ENCODE data around the gene GRM7. TPM values are rescaled to one million over a fixed set of nuclear protein-coding genes. Genes with fewer than 3 reads are reported as not detected.
"Not testable (repeated sequence)": the region's sequence is repeated elsewhere in the genome, so short reads cannot be mapped to it uniquely, and the experiment has no call there.

GRM7 gene
- total and polyA plus RNA-seq, 2 donors = 0.14 to 1.7 TPM

DNA sequence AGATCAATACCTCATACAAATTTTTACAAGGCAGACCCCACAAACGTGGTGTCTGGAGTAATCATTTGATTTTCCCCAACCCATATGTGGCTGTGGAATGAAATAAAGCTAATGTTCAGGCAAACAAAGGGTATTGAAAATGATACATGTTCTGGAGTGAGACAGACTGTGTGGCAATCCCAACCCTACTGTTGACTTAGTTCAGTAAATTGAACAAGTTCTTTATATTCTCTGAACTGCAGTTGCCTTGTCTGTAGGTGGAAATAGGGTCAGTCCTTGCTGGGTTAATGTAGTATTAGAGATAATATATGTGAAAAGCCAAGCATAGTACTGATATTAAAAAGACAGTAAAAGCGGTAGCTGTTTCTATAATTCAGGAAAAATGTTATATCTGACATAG, 69.0 kb downstream of the GRM7 start:
- no peak for DNase-seq (ENCODE audit: low read depth in 6 of 9, low spot score in 9 of 9)
- Histone ChIP-seq H3K36me3 (ENCODE audit: control insufficient read depth in 2 of 2, insufficient read depth in 2 of 2, low read length in 1 of 2) (no peaks in the 10 kb centered on the region), H3K9me3 (ENCODE audit: control insufficient read depth in 2 of 2, insufficient read depth in 1 of 2, low read length in 1 of 2) (no peaks in the 10 kb centered on the region), H3K27me3 (ENCODE audit: control insufficient read depth in 2 of 2, insufficient read depth in 1 of 2, low read length in 1 of 2) (no peaks in the 10 kb centered on the region), H3K4me3 (ENCODE audit: low read length in 2 of 2) (no peak overlapping the region), H3K4me1 (ENCODE audit: control insufficient read depth in 2 of 2, insufficient read depth in 2 of 2, low read length in 2 of 2) (no peaks in the 10 kb centered on the region), H3K27ac (ENCODE audit: low read depth in 1 of 2, low read length in 1 of 2) (no peak overlapping the region)
- WGBS = 80% methylated on average over 2 of the region's 2 CpGs

DNA sequence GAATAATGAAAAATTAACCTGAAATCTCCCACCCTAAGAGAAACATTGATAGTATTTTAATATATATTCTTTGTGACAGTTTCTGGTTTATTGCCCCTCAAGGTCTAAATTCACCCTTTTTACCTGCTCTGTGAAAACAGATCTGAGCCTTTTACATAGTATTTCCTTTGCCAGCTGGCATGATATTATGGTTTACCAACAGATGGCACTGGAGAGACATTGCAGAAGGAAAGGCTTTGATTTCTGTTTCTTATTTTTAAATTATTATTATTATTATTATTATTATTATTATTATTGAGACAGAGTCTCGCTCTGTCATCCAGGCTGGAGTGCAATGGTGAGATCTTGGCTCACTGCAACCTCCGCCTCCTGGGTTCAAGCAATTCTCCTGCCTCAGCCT, 74.5 kb downstream of the GRM7 start:
- H3K36me3 ChIP-seq (ENCODE audit: control insufficient read depth in 2 of 2, insufficient read depth in 2 of 2, low read length in 1 of 2); DNase-seq (ENCODE audit: low read depth in 6 of 9, low spot score in 9 of 9); H3K27me3 ChIP-seq (ENCODE audit: control insufficient read depth in 2 of 2, insufficient read depth in 1 of 2, low read length in 1 of 2); H3K4me1 ChIP-seq (ENCODE audit: control insufficient read depth in 2 of 2, insufficient read depth in 2 of 2, low read length in 2 of 2); H3K4me3 ChIP-seq (ENCODE audit: low read length in 2 of 2); H3K9me3 ChIP-seq (ENCODE audit: control insufficient read depth in 2 of 2, insufficient read depth in 1 of 2, low read length in 1 of 2); H3K27ac ChIP-seq (ENCODE audit: low read depth in 1 of 2, low read length in 1 of 2): not testable (repeated sequence)
- WGBS = 95% methylated on average over 2 of the region's 2 CpGs

DNA sequence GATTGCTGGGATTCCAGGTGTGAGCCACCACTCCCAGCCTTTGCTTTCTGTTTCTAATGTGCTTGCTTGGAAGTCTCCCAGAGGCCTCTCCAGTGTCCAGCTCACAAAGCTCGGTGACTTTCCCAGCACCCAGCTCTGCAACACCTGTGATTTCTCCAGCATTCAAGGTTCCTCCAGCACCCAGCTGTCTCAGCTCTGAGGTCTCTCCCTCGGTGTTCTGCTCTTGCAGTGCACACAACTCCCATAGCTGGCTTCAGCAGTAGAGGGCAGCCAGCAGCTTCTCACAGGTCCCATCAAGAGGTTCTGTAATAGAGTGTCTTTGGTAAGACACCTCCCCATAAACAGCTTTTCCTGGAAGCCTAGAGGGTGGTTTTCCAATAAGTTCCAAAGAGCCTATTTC, 75.1 kb downstream of the GRM7 start:
- Histone ChIP-seq H3K4me3 (ENCODE audit: low read length in 2 of 2) (no peak overlapping the region), H3K27me3 (ENCODE audit: control insufficient read depth in 2 of 2, insufficient read depth in 1 of 2, low read length in 1 of 2) (no peaks in the 10 kb centered on the region), H3K36me3 (ENCODE audit: control insufficient read depth in 2 of 2, insufficient read depth in 2 of 2, low read length in 1 of 2) (no peaks in the 10 kb centered on the region), H3K9me3 (ENCODE audit: control insufficient read depth in 2 of 2, insufficient read depth in 1 of 2, low read length in 1 of 2) (no peaks in the 10 kb centered on the region), H3K4me1 (ENCODE audit: control insufficient read depth in 2 of 2, insufficient read depth in 2 of 2, low read length in 2 of 2) (no peaks in the 10 kb centered on the region), H3K27ac (ENCODE audit: low read depth in 1 of 2, low read length in 1 of 2) (no peak overlapping the region)
- WGBS = 98% methylated on average over 2 of the region's 2 CpGs
- DNase-seq (ENCODE audit: low read depth in 6 of 9, low spot score in 9 of 9) = no peak

DNA sequence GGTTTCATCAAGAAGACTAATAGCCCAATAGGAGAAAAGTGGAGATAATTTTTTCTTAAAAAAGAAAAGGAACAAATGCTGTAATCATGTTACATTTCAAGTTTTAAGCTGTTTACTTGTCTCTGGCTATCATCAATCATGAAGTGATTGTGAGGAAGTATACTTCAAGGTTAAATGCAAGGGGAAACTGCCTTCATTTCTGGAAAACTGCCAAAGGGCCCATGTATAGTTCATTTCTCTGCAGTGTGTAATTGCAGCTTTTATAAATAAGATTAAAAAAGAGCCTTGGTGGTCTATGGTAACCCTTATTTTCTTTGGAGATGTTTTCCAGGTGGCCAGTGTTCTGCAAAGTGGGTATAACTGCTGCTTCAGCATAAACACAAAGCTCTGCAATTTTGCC, 101.9 kb downstream of the GRM7 start:
- Histone ChIP-seq H3K4me3 (ENCODE audit: low read length in 2 of 2) (no peak overlapping the region), H3K4me1 (ENCODE audit: control insufficient read depth in 2 of 2, insufficient read depth in 2 of 2, low read length in 2 of 2) (no peaks in the 10 kb centered on the region), H3K27me3 (ENCODE audit: control insufficient read depth in 2 of 2, insufficient read depth in 1 of 2, low read length in 1 of 2) (no peaks in the 10 kb centered on the region), H3K27ac (ENCODE audit: low read depth in 1 of 2, low read length in 1 of 2) (no peak overlapping the region), H3K36me3 (ENCODE audit: control insufficient read depth in 2 of 2, insufficient read depth in 2 of 2, low read length in 1 of 2) (no peaks in the 10 kb centered on the region), H3K9me3 (ENCODE audit: control insufficient read depth in 2 of 2, insufficient read depth in 1 of 2, low read length in 1 of 2) (no peaks in the 10 kb centered on the region)
- no peak for DNase-seq (ENCODE audit: low read depth in 6 of 9, low spot score in 9 of 9)

DNA sequence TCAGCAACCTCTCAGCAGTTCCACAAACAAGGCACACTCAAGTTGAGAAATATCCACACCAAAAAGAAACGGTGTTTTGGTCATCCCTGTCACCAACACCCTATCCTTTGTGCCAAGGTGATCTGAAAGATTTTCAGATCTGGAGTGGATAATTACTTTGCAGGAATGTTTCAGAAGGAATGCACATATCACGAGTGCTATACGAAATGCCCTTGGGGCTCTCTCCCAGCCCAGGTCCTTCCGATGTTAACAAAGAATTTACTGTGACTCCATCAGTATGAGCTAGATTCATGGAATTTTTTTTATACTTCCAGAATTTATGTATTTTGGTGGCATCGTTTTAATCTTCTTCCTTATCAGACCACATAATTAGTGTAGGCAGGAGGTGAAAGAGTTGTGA, 105.0 kb downstream of the GRM7 start:
- Histone ChIP-seq H3K4me1 (ENCODE audit: control insufficient read depth in 2 of 2, insufficient read depth in 2 of 2, low read length in 2 of 2) (no peaks in the 10 kb centered on the region), H3K27ac (ENCODE audit: low read depth in 1 of 2, low read length in 1 of 2) (no peak overlapping the region), H3K36me3 (ENCODE audit: control insufficient read depth in 2 of 2, insufficient read depth in 2 of 2, low read length in 1 of 2) (no peaks in the 10 kb centered on the region), H3K4me3 (ENCODE audit: low read length in 2 of 2) (no peak overlapping the region), H3K9me3 (ENCODE audit: control insufficient read depth in 2 of 2, insufficient read depth in 1 of 2, low read length in 1 of 2) (no peaks in the 10 kb centered on the region), H3K27me3 (ENCODE audit: control insufficient read depth in 2 of 2, insufficient read depth in 1 of 2, low read length in 1 of 2) (no peaks in the 10 kb centered on the region)
- DNase-seq (ENCODE audit: low read depth in 6 of 9, low spot score in 9 of 9) = no peak
- 90% methylated on average over 5 of the region's 5 CpGs for WGBS

DNA sequence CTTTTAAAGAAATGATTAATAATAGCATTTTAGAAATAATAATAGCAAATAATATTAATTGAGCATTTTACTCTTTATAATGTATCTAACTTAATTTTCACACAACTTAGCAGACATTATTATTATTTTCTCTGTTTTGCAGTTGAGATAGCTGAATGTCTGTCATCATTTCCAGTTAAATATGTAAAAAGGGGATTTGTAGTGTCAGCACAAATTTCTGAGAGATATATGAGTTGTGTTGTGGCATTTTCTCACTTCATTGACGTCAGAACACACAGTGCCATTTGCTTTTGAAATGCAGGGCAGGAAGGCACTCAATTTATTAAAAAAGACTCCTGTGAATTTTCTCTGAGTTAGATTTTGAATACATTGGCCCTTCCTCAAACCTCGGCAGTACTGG, 111.0 kb downstream of the GRM7 start:
- WGBS = 96% methylated on average over 2 of the region's 2 CpGs
- H3K27ac ChIP-seq (ENCODE audit: low read depth in 1 of 2, low read length in 1 of 2) = no peak overlapping the region

DNA sequence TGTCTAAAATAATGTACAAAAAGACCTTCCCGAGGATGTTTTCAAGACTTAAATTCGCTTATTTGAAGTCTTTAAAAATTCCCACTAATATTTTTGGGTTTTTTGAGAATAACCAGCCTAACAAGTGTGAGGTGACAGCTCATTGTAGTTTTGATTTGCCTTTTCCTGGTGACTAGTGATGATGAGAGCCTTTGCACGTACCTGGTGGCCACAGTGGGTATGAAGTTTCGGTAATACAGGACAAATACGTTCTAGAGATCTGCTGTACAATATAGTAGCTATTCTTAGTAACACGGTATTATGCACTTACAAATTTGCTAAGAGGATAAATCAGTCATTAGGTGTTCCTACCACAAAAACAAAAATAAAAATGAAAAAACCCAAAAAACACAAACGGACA, 124.9 kb downstream of the GRM7 start:
- no peak for DNase-seq (ENCODE audit: low read depth in 6 of 9, low spot score in 9 of 9)
- Histone ChIP-seq H3K4me1 (ENCODE audit: control insufficient read depth in 2 of 2, insufficient read depth in 2 of 2, low read length in 2 of 2) (no peaks in the 10 kb centered on the region), H3K27ac (ENCODE audit: low read depth in 1 of 2, low read length in 1 of 2) (no peak overlapping the region), H3K4me3 (ENCODE audit: low read length in 2 of 2) (no peak overlapping the region), H3K27me3 (ENCODE audit: control insufficient read depth in 2 of 2, insufficient read depth in 1 of 2, low read length in 1 of 2) (no peaks in the 10 kb centered on the region), H3K9me3 (ENCODE audit: control insufficient read depth in 2 of 2, insufficient read depth in 1 of 2, low read length in 1 of 2) (no peaks in the 10 kb centered on the region), H3K36me3 (ENCODE audit: control insufficient read depth in 2 of 2, insufficient read depth in 2 of 2, low read length in 1 of 2) (no peaks in the 10 kb centered on the region)
- WGBS = 92% methylated on average over 7 of the region's 7 CpGs

More for the DNA sequence above, 111.0 kb downstream of the GRM7 start:
- Histone ChIP-seq H3K4me1 (ENCODE audit: control insufficient read depth in 2 of 2, insufficient read depth in 2 of 2, low read length in 2 of 2) (no peaks in the 10 kb centered on the region), H3K4me3 (ENCODE audit: low read length in 2 of 2) (no peak overlapping the region), H3K9me3 (ENCODE audit: control insufficient read depth in 2 of 2, insufficient read depth in 1 of 2, low read length in 1 of 2) (no peaks in the 10 kb centered on the region), H3K27me3 (ENCODE audit: control insufficient read depth in 2 of 2, insufficient read depth in 1 of 2, low read length in 1 of 2) (no peaks in the 10 kb centered on the region), H3K36me3 (ENCODE audit: control insufficient read depth in 2 of 2, insufficient read depth in 2 of 2, low read length in 1 of 2) (no peaks in the 10 kb centered on the region)
- DNase-seq (ENCODE audit: low read depth in 6 of 9, low spot score in 9 of 9) = no peak

DNA sequence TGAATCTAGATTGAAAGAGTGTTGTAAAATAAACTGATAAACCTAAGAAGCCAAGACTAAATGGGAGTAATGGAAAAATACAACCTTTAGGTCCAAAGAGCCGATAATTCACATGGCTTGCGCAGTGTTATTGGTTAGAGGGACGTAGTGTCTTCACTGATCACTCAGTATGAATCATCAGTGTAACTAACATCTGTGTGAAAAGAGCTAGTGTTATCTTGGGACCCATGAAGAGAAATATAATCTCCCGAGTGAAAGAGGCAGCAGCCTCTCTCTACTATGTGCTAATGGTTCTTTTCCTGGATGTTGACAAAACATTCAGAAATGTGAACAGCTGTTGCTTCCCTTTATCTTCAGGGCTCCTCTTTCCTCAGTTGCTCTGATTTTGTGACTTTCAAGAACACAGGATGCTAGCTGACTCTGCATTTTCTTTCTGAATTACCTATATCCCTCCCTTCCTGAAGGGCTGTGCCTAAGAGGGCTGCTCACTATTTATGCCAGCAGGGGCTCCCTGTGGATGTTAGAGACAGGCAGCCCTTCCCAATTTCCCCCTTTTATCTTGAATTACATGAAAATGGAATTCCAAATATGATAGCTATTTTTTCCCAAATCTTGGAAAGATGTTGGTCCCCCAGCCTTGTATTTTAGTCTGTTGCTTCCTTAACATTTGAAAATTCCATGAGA, 128.8 kb downstream of the GRM7 start:
- Histone ChIP-seq H3K27ac (ENCODE audit: low read depth in 1 of 2, low read length in 1 of 2) (no peak overlapping the region), H3K9me3 (ENCODE audit: control insufficient read depth in 2 of 2, insufficient read depth in 1 of 2, low read length in 1 of 2) (no peaks in the 10 kb centered on the region), H3K27me3 (ENCODE audit: control insufficient read depth in 2 of 2, insufficient read depth in 1 of 2, low read length in 1 of 2) (no peaks in the 10 kb centered on the region), H3K36me3 (ENCODE audit: control insufficient read depth in 2 of 2, insufficient read depth in 2 of 2, low read length in 1 of 2) (no peaks in the 10 kb centered on the region), H3K4me3 (ENCODE audit: low read length in 2 of 2) (no peak overlapping the region), H3K4me1 (ENCODE audit: control insufficient read depth in 2 of 2, insufficient read depth in 2 of 2, low read length in 2 of 2) (no peaks in the 10 kb centered on the region)
- no peak for DNase-seq (ENCODE audit: low read depth in 6 of 9, low spot score in 9 of 9)
- WGBS = 93% methylated on average over 4 of the region's 4 CpGs

DNA sequence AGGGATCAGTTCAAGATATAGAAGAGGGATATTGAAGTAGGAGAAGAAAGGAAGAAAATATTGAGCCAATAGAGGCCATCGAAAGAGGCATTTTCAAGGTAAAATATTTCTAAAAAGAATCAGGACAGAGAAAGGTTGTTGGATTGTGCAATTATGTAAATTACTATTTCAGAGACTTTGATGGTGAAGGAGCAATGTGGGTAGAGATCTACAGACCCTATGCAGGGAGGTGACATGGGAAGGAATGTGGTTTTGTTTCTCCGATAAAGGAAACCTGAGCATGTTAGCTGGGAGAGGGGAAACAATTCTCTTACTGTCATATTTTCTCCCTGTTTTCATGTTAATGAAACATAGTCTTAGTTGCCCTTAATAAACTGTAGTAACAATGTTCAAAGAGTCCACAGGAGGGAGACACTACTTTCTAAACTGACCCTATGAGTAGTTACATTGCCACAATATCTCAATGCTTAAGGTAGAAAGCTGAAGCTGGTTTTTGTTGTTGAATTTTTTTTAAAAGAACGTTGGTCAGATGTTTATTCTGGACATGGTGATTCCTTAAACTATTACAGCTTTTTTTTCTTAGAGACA, 133.3 kb downstream of the GRM7 start:
- no peaks in the 10 kb centered on the region for H3K36me3 ChIP-seq (ENCODE audit: control insufficient read depth in 2 of 2, insufficient read depth in 2 of 2, low read length in 1 of 2)
- WGBS = 78% methylated on average over 3 of the region's 3 CpGs
- H3K9me3 ChIP-seq (ENCODE audit: control insufficient read depth in 2 of 2, insufficient read depth in 1 of 2, low read length in 1 of 2) = peaks cover 0 to 4% of the 10 kb centered on the region in 2 donors
- H3K27ac ChIP-seq (ENCODE audit: low read depth in 1 of 2, low read length in 1 of 2) = no peak overlapping the region
- no peak for DNase-seq (ENCODE audit: low read depth in 6 of 9, low spot score in 9 of 9)
- H3K27me3 ChIP-seq (ENCODE audit: control insufficient read depth in 2 of 2, insufficient read depth in 1 of 2, low read length in 1 of 2) = no peaks in the 10 kb centered on the region
- H3K4me3 ChIP-seq (ENCODE audit: low read length in 2 of 2) = no peak overlapping the region
- no peaks in the 10 kb centered on the region for H3K4me1 ChIP-seq (ENCODE audit: control insufficient read depth in 2 of 2, insufficient read depth in 2 of 2, low read length in 2 of 2)

All from thymus (tissue), 11 donors.